CD14-positive monocyte (primary cell): ENCODE results near the gene CDC42BPG. TPM values are rescaled to one million over a fixed set of nuclear protein-coding genes. Genes with fewer than 3 reads are reported as not detected.

Experiments
- DNase-seq, 3 donors: peaks; one replicate each; pipeline ENCODE4 v3.0.0-alpha.2; 2011 to 2022
- H2AFZ ChIP-seq: 2 replicates; pipeline ENCODE4 v1.6.0; 2012; ENCODE audit warnings: mild to moderate bottlenecking, low read depth, low read length, inconsistent platforms; ENCODE audit not compliant: insufficient read depth, poor library complexity, severe bottlenecking
- H3K27ac ChIP-seq, 2 donors: 1 replicate in 1 of 2; 2 replicates in 1 of 2; pipeline ENCODE4 v1.5.1; 2012 to 2013; ENCODE audit warnings: low read length in 2 of 2, control low read depth in 1 of 2, inconsistent platforms in 1 of 2, low read depth in 1 of 2, mild to moderate bottlenecking in 1 of 2
- H3K27me3 ChIP-seq, 2 donors: one replicate each; pipeline versions ENCODE4 v1.6.0 to v1.6.1; 2011 to 2013; ENCODE audit warnings: low read length in 2 of 2; ENCODE audit not compliant: control insufficient read depth in 2 of 2, insufficient read depth in 2 of 2
- H3K36me3 ChIP-seq, 2 donors: replicated peaks in 1 of 2; 1 replicate in 1 of 2; 2 replicates in 1 of 2; pipeline versions ENCODE4 v1.5.1 to v1.6.1; 2012 to 2013; ENCODE audit warnings: low read length in 2 of 2, control low read depth in 1 of 2, inconsistent platforms in 1 of 2, mild to moderate bottlenecking in 1 of 2; ENCODE audit not compliant: insufficient read depth in 2 of 2, control insufficient read depth in 1 of 2
- H3K4me1 ChIP-seq, 2 donors: 1 replicate in 1 of 2; 2 replicates in 1 of 2; pipeline versions ENCODE4 v1.5.1 to v1.6.1; 2012 to 2013; ENCODE audit warnings: low read length in 2 of 2, control low read depth in 1 of 2, inconsistent platforms in 1 of 2, mild to moderate bottlenecking in 1 of 2, moderate library complexity in 1 of 2; ENCODE audit not compliant: insufficient read depth in 2 of 2, control insufficient read depth in 1 of 2
- H3K4me2 ChIP-seq: replicated peaks from 2 replicates; pipeline ENCODE3; 2012; ENCODE audit warnings: low read length, moderate library complexity, mild to moderate bottlenecking; ENCODE audit not compliant: poor library complexity, severe bottlenecking; ENCODE audit errors: extremely low read depth
- H3K4me3 ChIP-seq, 3 experiments: fragments of 200-600 bp in 1 of 3; sonication (generic) in 1 of 3; replicated peaks in 1 of 3; 1 replicate in 2 of 3; 2 replicates in 1 of 3; pipeline ENCODE4 v1.5.1; 2011 to 2013; ENCODE audit warnings: low read length in 3 of 3, mild to moderate bottlenecking in 3 of 3, control low read depth in 2 of 3, low read depth in 2 of 3, inconsistent platforms in 1 of 3, moderate library complexity in 1 of 3
- H3K79me2 ChIP-seq: 2 replicates; pipeline ENCODE4 v1.6.0; 2012; ENCODE audit warnings: mild to moderate bottlenecking, control low read depth, inconsistent platforms, low read length, moderate library complexity; ENCODE audit not compliant: insufficient read depth
- H3K9ac ChIP-seq: 2 replicates; pipeline ENCODE4 v1.6.0; 2017; ENCODE audit warnings: low read length, mild to moderate bottlenecking; ENCODE audit not compliant: insufficient read depth, poor library complexity, severe bottlenecking
- H3K9me3 ChIP-seq, 2 donors: replicated peaks in 1 of 2; 1 replicate in 1 of 2; 2 replicates in 1 of 2; pipeline versions ENCODE4 v1.5.1 to v1.6.1; 2012 to 2013; ENCODE audit warnings: low read length in 2 of 2, control low read depth in 1 of 2; ENCODE audit not compliant: control insufficient read depth in 1 of 2, insufficient read depth in 1 of 2
- H4K20me1 ChIP-seq: 2 replicates; pipeline ENCODE4 v1.6.0; 2012; ENCODE audit warnings: mild to moderate bottlenecking, low read length, control low read depth, moderate library complexity; ENCODE audit not compliant: insufficient read depth
- H3K27ac Mint-ChIP-seq, 7 donors: one replicate each; pipeline ENCODE4 v1.8.0; 2020; ENCODE audit warnings: mild to moderate bottlenecking in 7 of 7, mixed read lengths in 7 of 7, moderate library complexity in 6 of 7, inconsistent platforms in 2 of 7
- H3K27me3 Mint-ChIP-seq, 3 donors: one replicate each; pipeline ENCODE4 v1.8.0; 2021 to 2022; ENCODE audit warnings: low read depth in 3 of 3, mild to moderate bottlenecking in 3 of 3, mixed read lengths in 3 of 3, moderate library complexity in 3 of 3, inconsistent platforms in 1 of 3
- H3K36me3 Mint-ChIP-seq, 2 donors: one replicate each; pipeline ENCODE4 v1.8.0; 2020; ENCODE audit warnings: mixed read lengths in 2 of 2, inconsistent platforms in 1 of 2, mild to moderate bottlenecking in 1 of 2
- H3K4me1 Mint-ChIP-seq: one replicate; pipeline ENCODE4 v1.8.0; 2020; ENCODE audit warnings: mild to moderate bottlenecking, mixed read lengths
- H3K4me3 Mint-ChIP-seq, 2 donors: one replicate each; pipeline ENCODE4 v1.8.0; 2020; ENCODE audit warnings: mild to moderate bottlenecking in 2 of 2, mixed read lengths in 2 of 2, moderate library complexity in 1 of 2
- H3K9me3 Mint-ChIP-seq, 7 donors: one replicate each; pipeline ENCODE4 v1.8.0; 2020 to 2022; ENCODE audit warnings: mixed read lengths in 7 of 7, mild to moderate bottlenecking in 6 of 7, moderate library complexity in 6 of 7, inconsistent platforms in 2 of 7
- CTCF ChIP-seq: fragments of 200-600 bp; IDR thresholded peaks from one replicate; pipeline ENCODE4 v1.8.0; 2022; ENCODE audit warnings: antibody characterized with exemption, mild to moderate bottlenecking
- WGBS: methylation state at CpG from one replicate; pipeline ENCODE4 v1.1.5; 2013; ENCODE audit warnings: missing lambda C conversion rate; ENCODE audit not compliant: insufficient coverage; 5-methylcytosine and 5-hydroxymethylcytosine counted together
- intact Hi-C, 2 donors: fragments of 100-400 bp; cut with micrococcal nuclease; formaldehyde crosslinking; loops; one replicate each; pipeline versions ENCODE4 v1.15.0 to v1.15.1; 2023
- polyA plus RNA-seq, 3 donors: library from polyadenylated mRNA; depleted of rRNA in 1 of 3; unstranded in 2 of 3; stranded (reverse) in 1 of 3; fragments of 300-500 nt in 2 of 3; fragments of >200 nt in 1 of 3; fragmentation: Illumina TruSeq in 2 of 3; gene quantifications; 1 replicate in 2 of 3; 2 replicates in 1 of 3; pipeline ENCODE4 v1.2.3, GENCODE V29; 2012 to 2021

CDC42BPG gene
- polyA plus RNA-seq, 3 donors: 0.23 TPM; not detected in 2

GRCh38 chr11:64778223-64778472 lies 66.3 kb downstream of the CDC42BPG start:
- peaks cover 49% of the 10 kb centered on the region for H3K4me1 Mint-ChIP-seq
- no peaks in the 10 kb centered on the region for H3K9me3 Mint-ChIP-seq
- peaks cover 44% of the 10 kb centered on the region for H3K79me2 ChIP-seq
- H2AFZ ChIP-seq: no peak overlapping the region
- H3K36me3 ChIP-seq: peaks cover 34 to 38% of the 10 kb centered on the region in 2 donors
- H3K9ac ChIP-seq: peak overlapping the region; percentile 95
- peak overlapping the region; percentile 76 to 86 for H3K4me3 Mint-ChIP-seq
- peak overlapping the region in 6 of 7 donors; percentile 96 to 98 (median 98) for H3K27ac Mint-ChIP-seq
- H3K36me3 Mint-ChIP-seq: peaks cover 43 to 44% of the 10 kb centered on the region in 2 donors
- H3K4me3 ChIP-seq: peak overlapping the region; percentile 52 to 85 (median 76)
- no peaks in the 10 kb centered on the region for H3K9me3 ChIP-seq
- no peaks in the 10 kb centered on the region for H3K27me3 ChIP-seq
- peaks cover 27 to 34% of the 10 kb centered on the region in 2 donors for H3K4me1 ChIP-seq
- H3K27me3 Mint-ChIP-seq: no peaks in the 10 kb centered on the region
- no peak for TF ChIP-seq CTCF
- WGBS: 0% methylated on average over 25 of the region's 28 CpGs
- H4K20me1 ChIP-seq: peaks cover 44% of the 10 kb centered on the region
- H3K4me2 ChIP-seq: peak overlapping the region; percentile 73
- DNase-seq: no peak
- intact Hi-C loops: no loop called here
- H3K27ac ChIP-seq: peak overlapping the region; percentile 89 to 92

GRCh38 chr11:64777449-64778222 lies 66.8 kb downstream of the CDC42BPG start:
- DNase-seq: peak; percentile 82 to 85 (median 83)
- under 1% methylated on average over 78 of the region's 98 CpGs for WGBS
- intact Hi-C loops: no loop called here
- Mint-ChIP-seq H3K36me3 (peaks cover 49% of the 10 kb centered on the region in 2 donors), H3K4me1 (peaks cover 54% of the 10 kb centered on the region), H3K9me3 (no peaks in the 10 kb centered on the region), H3K4me3 (peak overlapping the region; percentile 90 to 92), H3K27me3 (no peaks in the 10 kb centered on the region), H3K27ac (peak overlapping the region; percentile 82 to 96 (median 90))
- Histone ChIP-seq H2AFZ (no peak overlapping the region), H3K79me2 (peaks cover 50% of the 10 kb centered on the region), H3K9me3 (no peaks in the 10 kb centered on the region), H4K20me1 (peaks cover 49% of the 10 kb centered on the region), H3K36me3 (peaks cover 38 to 43% of the 10 kb centered on the region in 2 donors), H3K9ac (peak overlapping the region; percentile 95), H3K4me3 (peak overlapping the region; percentile 66 to 98 (median 94)), H3K4me2 (peak overlapping the region; percentile 90), H3K4me1 (peaks cover 32 to 39% of the 10 kb centered on the region in 2 donors), H3K27me3 (no peaks in the 10 kb centered on the region), H3K27ac (peak overlapping the region; percentile 89 to 92)
- no peak for TF ChIP-seq CTCF
